Spleen (tissue), 7 donors: ENCODE data around the gene TPCN2.

Experiments
- POLR2A ChIP-seq, 3 donors: fragments of 450-650 bp; IDR thresholded peaks; one replicate each; pipeline ENCODE4 v1.5.1; 2017; ENCODE audit warnings: antibody characterized with exemption in 3 of 3, mild to moderate bottlenecking in 1 of 3
- TF ChIP-seq, protein P1 (sequence below), 11 experiments: fragments of 200-600 bp in 7 of 11; fragments of 450-650 bp in 4 of 11; sonication (generic) in 4 of 11; IDR thresholded peaks in 8 of 11; conservative IDR thresholded peaks in 3 of 11; 1 replicate in 7 of 11; 2 replicates in 4 of 11; pipeline versions ENCODE4 v1.4.0 to v1.8.0; 2016 to 2021; ENCODE audit warnings: antibody characterized with exemption in 11 of 11, inconsistent platforms in 4 of 11, mild to moderate bottlenecking in 1 of 11
- donor health status: DM: no; HTN: no; CAD: no; lungs with moderate emphysema.
- donor health status: DM: no; HTN: no; CAD: no.
- donor health status: DM: no; HTN: no; CAD: no.

DNA sequence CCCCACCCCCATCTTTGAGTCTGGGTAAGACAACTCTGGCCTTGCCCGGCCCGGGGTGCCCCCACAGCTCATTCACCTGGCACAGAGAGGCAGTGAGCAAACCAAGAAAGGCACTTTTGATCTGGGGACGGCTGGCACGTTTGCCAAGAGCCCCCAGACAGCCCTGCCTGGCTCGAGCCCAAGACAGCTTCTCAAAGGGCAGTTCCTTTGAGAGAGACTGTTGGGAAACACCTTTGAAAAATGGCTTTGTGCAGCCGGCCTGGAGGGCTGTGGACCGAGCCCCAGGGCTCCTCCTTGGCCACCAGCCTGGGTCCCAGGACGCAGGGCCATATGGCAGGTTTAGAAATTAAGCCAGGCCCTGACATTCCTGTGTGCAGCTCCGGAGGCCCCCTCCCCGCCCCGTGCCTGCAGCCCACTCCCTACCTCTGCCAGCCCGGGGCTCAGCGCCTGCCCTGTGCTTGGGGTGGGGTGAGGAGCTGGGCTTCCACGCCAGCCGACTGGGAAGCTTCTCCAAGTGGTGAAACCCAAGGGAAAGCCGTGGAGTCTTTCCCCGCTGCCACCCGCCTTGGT is 56.8 kb downstream of the TPCN2 start:
- TF ChIP-seq, protein P1, sequence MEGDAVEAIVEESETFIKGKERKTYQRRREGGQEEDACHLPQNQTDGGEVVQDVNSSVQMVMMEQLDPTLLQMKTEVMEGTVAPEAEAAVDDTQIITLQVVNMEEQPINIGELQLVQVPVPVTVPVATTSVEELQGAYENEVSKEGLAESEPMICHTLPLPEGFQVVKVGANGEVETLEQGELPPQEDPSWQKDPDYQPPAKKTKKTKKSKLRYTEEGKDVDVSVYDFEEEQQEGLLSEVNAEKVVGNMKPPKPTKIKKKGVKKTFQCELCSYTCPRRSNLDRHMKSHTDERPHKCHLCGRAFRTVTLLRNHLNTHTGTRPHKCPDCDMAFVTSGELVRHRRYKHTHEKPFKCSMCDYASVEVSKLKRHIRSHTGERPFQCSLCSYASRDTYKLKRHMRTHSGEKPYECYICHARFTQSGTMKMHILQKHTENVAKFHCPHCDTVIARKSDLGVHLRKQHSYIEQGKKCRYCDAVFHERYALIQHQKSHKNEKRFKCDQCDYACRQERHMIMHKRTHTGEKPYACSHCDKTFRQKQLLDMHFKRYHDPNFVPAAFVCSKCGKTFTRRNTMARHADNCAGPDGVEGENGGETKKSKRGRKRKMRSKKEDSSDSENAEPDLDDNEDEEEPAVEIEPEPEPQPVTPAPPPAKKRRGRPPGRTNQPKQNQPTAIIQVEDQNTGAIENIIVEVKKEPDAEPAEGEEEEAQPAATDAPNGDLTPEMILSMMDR (IDR thresholded peaks at IDR 0.05 in 8 of 11, conservative IDR thresholded peaks at IDR 0.05 in 3 of 11), result no peak
- TF ChIP-seq POLR2A (IDR thresholded peaks at IDR 0.05), result no peak
